GM21381 (cell line): ENCODE measurements around the gene ZNF236.
A peak's percentile ranks its signal among the peaks of the same experiment; 100 is the strongest.

ENCODE experiments used
- ATAC-seq: cut with Tn5 transposase; IDR thresholded peaks from one replicate; pipeline ENCODE4 v1.9.1; 2021; ENCODE audit warnings: mild to moderate bottlenecking, moderate library complexity; ENCODE audit not compliant: unreplicated experiment

ZNF236 gene

GRCh38 chr18:76821356-76821874, 942 bp upstream of the ZNF236 start:
- no peak for ATAC-seq

- peak; percentile 46 for ATAC-seq
Measured at GRCh38 chr18:76821875-76822505, 367 bp upstream of the ZNF236 start.

- ATAC-seq, result peak; percentile 1
Measured at GRCh38 chr18:76823161-76823538, 793 bp downstream of the ZNF236 start.

GRCh38 chr18:76823587-76824011, 1.2 kb downstream of the ZNF236 start:
- no peak for ATAC-seq

- ATAC-seq, result no peak
Measured at GRCh38 chr18:76824145-76824676, 1.9 kb downstream of the ZNF236 start.

GRCh38 chr18:76824754-76825153, 2.4 kb downstream of the ZNF236 start:
- ATAC-seq, result no peak

- no peak for ATAC-seq
Measured at GRCh38 chr18:76827205-76828200, 5.1 kb downstream of the ZNF236 start.

- no peak for ATAC-seq
Measured at GRCh38 chr18:76834379-76834778, 12.0 kb downstream of the ZNF236 start.

- no peak for ATAC-seq
Measured at GRCh38 chr18:76835380-76835779, 13.0 kb downstream of the ZNF236 start.

- no peak for ATAC-seq
Measured at GRCh38 chr18:76837071-76837470, 14.7 kb downstream of the ZNF236 start.

- no peak for ATAC-seq
Measured at GRCh38 chr18:76838182-76838581, 15.8 kb downstream of the ZNF236 start.

- ATAC-seq, result no peak
Measured at GRCh38 chr18:76839086-76839794, 16.9 kb downstream of the ZNF236 start.

GRCh38 chr18:76842837-76843530, 20.6 kb downstream of the ZNF236 start:
- no peak for ATAC-seq

- ATAC-seq, result no peak
Measured at GRCh38 chr18:76844144-76844543, 21.8 kb downstream of the ZNF236 start.

- ATAC-seq, result no peak
Measured at GRCh38 chr18:76844742-76845477, 22.6 kb downstream of the ZNF236 start.

GRCh38 chr18:76846217-76846616, 23.9 kb downstream of the ZNF236 start:
- ATAC-seq, result no peak

- ATAC-seq, result no peak
Measured at GRCh38 chr18:76847916-76848315, 25.6 kb downstream of the ZNF236 start.

GRCh38 chr18:76850112-76850511, 27.8 kb downstream of the ZNF236 start:
- no peak for ATAC-seq

GRCh38 chr18:76855594-76855993, 33.2 kb downstream of the ZNF236 start:
- ATAC-seq, result no peak

- ATAC-seq, result no peak
Measured at GRCh38 chr18:76857476-76857875, 35.1 kb downstream of the ZNF236 start.
